ENCODE data around the gene KLHL6.
"Not testable (repeated sequence)": the region's sequence is repeated elsewhere in the genome, so short reads cannot be mapped to it uniquely, and the experiment has no call there.

Gene KLHL6

GRCh38 chr3:183484431-183485075 lies 71.0 kb downstream of the KLHL6 start:
- no peak for DNase-seq

GRCh38 chr3:183481582-183481981 lies 73.9 kb downstream of the KLHL6 start:
- DNase-seq, result no peak

- no peak for DNase-seq
These were observed 77.0 kb downstream of the KLHL6 start for GRCh38 chr3:183478501-183478900.

- no peak for DNase-seq
These were observed 77.6 kb downstream of the KLHL6 start for GRCh38 chr3:183477801-183478456.

- DNase-seq, result not testable (repeated sequence)
These were observed 79.7 kb downstream of the KLHL6 start for GRCh38 chr3:183475764-183476162.

- DNase-seq, result no peak
These were observed 80.3 kb downstream of the KLHL6 start for GRCh38 chr3:183475016-183475763.

GRCh38 chr3:183473969-183474368 lies 81.5 kb downstream of the KLHL6 start:
- DNase-seq, result no peak

- DNase-seq, result no peak
These were observed 83.4 kb downstream of the KLHL6 start for GRCh38 chr3:183472155-183472554.

- DNase-seq, result no peak
These were observed 87.1 kb downstream of the KLHL6 start for GRCh38 chr3:183468424-183468823.

- DNase-seq, result no peak
These were observed 88.9 kb downstream of the KLHL6 start for GRCh38 chr3:183466575-183466974.

- not testable (repeated sequence) for DNase-seq
These were observed 89.8 kb downstream of the KLHL6 start for GRCh38 chr3:183465710-183466109.

- no peak for DNase-seq
These were observed 91.0 kb downstream of the KLHL6 start for GRCh38 chr3:183464480-183464879.

- no peak for DNase-seq
These were observed 95.1 kb downstream of the KLHL6 start for GRCh38 chr3:183460081-183461055.

GRCh38 chr3:183455089-183455488 lies 100.4 kb downstream of the KLHL6 start:
- DNase-seq, result no peak

- no peak for DNase-seq
These were observed 101.4 kb downstream of the KLHL6 start for GRCh38 chr3:183454064-183454463.

- DNase-seq, result no peak
These were observed 105.7 kb downstream of the KLHL6 start for GRCh38 chr3:183449791-183450190.

GRCh38 chr3:183449391-183449790 lies 106.1 kb downstream of the KLHL6 start:
- DNase-seq, result no peak

- no peak for DNase-seq
These were observed 107.0 kb downstream of the KLHL6 start for GRCh38 chr3:183448369-183449128.

- DNase-seq, result peak; percentile 71
These were observed 108.1 kb downstream of the KLHL6 start for GRCh38 chr3:183447206-183448001.

- DNase-seq, result no peak
These were observed 108.7 kb downstream of the KLHL6 start for GRCh38 chr3:183446838-183447205.

GRCh38 chr3:183444748-183445147 lies 110.8 kb downstream of the KLHL6 start:
- DNase-seq, result no peak

Data from activated CD4-positive, CD25-positive, alpha-beta regulatory T cell treated with anti-CD3 and anti-CD28 coated beads, Interleukin-2, amount 50 U/mL, for 72 hours (primary cell).